Right lobe of liver (tissue), 4 donors: ENCODE results near the gene PARD6B.
"Not testable (repeated sequence)": the region's sequence is repeated elsewhere in the genome, so short reads cannot be mapped to it uniquely, and the experiment has no call there.

ENCODE experiments used
- CTCF ChIP-seq, 4 donors: fragments of 200-600 bp in 3 of 4; fragments of 450-650 bp in 1 of 4; IDR thresholded peaks; one replicate each; pipeline versions ENCODE4 v1.5.1 to v1.8.0; 2016 to 2022; ENCODE audit warnings: antibody characterized with exemption in 4 of 4, mild to moderate bottlenecking in 2 of 4
- POLR2A ChIP-seq: fragments of 450-650 bp; IDR thresholded peaks from one replicate; pipeline ENCODE4 v1.6.1; 2017; ENCODE audit warnings: antibody characterized with exemption, mild to moderate bottlenecking
- donor health status: DM: no; HTN: no; CAD: no.
- donor health status: DM: no; HTN: no; CAD: no.
- donor health status: DM: no; HTN: yes; CAD: no.

- not testable (repeated sequence) for TF ChIP-seq CTCF (IDR thresholded peaks at IDR 0.05); POLR2A
These were observed 40.2 kb downstream of the PARD6B start for GRCh38 chr20:50771419-50772080.
